GM19043 (cell line): Measurements from ENCODE around the gene VWF.
A peak's percentile ranks its signal among the peaks of the same experiment; 100 is the strongest.
"Not testable (repeated sequence)": the region's sequence is repeated elsewhere in the genome, so short reads cannot be mapped to it uniquely, and the experiment has no call there.

Source experiments
- ATAC-seq: cut with Tn5 transposase; IDR thresholded peaks from one replicate; pipeline ENCODE4 v1.9.1; 2021; ENCODE audit warnings: low read depth; ENCODE audit not compliant: unreplicated experiment

Gene VWF

GRCh38 chr12:6124411-6125309 is at the start of gene VWF:
TSS of gene VWF (minus strand) at chr12:6124670. CDS start at chr12:6123196, 1,474 bp downstream.
- ATAC-seq: no peak

DNA sequence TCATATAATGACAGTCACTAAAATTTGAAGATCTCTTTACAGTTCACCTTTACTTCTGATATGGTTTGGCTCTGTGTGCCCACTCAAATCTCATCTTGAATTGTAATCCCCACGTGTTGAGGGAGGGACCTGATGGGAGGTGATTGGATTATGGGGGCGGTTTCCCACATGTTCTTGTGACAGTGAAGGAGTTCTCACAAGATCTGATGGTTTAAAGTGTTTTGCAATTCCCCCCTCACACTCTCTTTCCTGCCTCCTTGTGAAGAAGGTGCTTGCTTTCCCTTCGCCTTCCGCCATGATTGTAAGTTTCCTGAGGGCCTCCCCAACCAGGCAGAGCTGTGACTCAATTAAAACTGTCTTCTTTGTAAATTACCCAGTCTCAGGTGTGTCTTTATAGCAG is 48.4 kb upstream of the VWF start:
- ATAC-seq: no peak

DNA sequence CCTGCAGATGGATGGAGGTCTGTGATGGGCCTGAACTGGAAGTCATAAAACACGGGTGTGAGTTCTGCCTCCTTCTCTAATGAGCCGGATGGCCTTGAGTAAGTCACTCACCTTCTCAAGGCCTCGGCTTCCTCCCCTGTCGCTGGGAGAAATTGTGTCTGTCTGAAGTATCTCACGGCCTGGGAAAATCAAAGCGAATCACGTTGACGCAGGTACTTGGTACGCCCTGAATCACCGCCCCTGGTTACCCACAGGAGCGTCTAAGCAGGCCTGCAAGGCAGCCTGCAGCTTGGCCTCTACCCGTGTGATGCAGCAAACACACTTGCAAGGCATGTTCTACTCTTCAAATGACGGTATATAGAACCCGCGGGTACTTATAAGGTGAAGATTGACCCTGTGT is 47.6 kb upstream of the VWF start:
- ATAC-seq: no peak

DNA sequence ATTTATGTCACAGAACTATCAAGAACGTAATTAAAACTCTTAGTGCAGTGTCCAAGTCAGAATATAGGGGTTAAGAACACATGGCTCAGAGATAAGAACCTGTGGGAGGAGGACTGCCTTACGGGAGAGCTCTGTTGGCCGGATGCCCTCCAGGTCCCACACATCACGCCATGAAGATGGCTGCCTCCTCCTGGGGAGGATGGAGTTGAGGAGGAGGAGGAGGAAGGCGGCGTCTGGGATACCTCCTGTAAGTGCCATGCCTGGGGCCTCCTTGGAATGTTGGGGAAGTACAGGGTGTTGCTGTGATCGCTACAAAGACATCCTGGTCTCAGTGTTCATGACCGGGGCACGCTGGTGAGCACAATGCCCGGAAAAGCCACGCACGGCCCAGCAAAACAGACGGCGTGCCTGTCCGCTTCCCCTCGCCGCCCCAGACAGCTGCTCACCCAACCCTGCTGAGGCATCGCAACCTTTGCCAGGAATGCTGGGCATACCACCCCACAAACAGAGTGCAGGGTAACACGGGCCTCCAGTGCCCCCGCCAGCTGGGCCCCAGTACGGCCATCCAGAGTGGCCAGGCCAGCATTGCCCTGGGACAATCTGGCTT is 47.0 kb upstream of the VWF start:
- ATAC-seq: no peak

GRCh38 chr12:6167327-6168280 is 43.1 kb upstream of the VWF start:
- peak; percentile 79 for ATAC-seq

GRCh38 chr12:6166808-6167207 is 42.3 kb upstream of the VWF start:
- no peak for ATAC-seq

DNA sequence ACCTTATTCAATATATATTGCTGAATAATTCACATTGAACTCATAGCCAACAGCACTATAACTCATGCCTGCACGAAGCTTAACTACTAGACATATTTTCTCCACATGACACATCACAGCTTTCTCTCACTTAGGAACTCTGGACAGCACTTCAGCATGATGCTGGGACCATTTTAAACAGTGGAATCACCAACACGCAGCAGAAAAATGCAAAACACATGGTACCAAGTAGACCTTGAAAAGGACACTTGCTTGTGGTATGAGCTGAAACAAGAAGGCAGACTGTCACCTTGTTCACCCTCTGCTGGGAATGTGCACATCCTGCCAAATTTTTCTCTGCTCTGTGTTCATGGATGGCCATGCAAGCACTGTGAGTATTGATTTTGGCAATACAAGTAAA is 40.9 kb upstream of the VWF start:
- no peak for ATAC-seq

DNA sequence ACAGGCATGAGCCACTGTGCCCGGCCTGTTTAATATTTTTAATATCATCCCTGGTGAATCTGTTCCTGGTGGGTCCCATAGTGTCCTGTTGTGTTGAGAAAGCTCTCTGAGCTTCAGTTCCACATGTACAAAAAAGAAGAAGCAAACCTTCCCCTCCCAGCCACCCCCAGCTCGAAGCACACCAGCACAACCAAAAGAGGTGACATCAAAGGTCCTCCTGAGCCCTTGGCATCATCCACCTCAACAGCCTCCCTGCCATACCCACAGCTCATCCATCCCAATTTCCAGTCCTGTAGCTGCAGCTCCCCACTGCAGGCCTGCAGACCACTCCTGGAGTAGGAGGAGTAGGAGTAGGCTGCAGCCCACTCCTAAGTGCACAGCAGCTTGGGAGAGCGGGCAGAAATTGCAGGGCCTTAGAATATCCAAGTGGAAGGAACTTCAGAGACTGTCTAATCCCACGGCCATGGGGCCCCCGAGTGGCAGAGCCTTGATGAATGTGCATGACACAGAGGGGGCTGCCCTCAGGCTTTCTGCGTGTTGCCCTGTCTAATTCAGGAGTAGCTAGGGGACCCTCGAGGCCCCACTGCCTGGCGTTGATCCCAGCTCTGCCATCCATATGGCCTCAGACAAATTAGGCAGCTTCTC is 39.1 kb upstream of the VWF start:
- no peak for ATAC-seq

DNA sequence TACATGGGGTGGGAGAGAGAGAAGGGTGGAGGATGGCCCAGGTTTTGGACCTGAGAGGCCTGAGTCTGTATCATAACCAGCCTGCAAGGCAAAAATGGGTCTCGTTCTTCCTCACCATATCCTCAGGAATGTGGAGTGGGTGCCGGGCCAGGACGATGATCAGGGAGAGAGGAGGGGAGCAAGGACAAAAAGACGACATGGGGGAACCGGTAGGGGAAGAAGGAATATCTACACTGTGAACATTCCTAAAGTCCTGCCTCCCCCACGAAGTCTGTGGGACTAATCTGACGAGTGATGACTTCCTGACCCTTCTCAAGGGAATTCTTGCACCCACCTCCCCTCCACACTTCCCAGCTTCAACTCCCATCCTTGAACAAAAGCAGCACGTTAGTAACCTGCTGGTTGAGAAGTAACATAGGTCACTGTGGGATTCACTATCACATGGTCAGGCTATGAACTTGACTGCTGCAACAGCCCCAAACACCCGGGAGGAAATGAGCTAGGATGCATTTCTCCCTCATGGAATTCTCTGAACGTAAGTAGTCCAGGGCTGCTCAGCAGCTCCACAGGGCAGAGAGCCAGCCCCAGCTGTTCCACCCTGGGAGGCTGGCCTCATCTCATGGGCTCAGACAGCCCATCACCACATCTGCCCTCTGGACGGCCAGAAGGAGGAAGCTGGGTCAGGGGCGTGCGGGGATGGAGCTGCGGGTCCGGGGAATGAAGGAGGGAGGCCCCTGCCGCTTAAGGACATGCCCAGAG is 36.8 kb upstream of the VWF start:
- ATAC-seq: no peak

DNA sequence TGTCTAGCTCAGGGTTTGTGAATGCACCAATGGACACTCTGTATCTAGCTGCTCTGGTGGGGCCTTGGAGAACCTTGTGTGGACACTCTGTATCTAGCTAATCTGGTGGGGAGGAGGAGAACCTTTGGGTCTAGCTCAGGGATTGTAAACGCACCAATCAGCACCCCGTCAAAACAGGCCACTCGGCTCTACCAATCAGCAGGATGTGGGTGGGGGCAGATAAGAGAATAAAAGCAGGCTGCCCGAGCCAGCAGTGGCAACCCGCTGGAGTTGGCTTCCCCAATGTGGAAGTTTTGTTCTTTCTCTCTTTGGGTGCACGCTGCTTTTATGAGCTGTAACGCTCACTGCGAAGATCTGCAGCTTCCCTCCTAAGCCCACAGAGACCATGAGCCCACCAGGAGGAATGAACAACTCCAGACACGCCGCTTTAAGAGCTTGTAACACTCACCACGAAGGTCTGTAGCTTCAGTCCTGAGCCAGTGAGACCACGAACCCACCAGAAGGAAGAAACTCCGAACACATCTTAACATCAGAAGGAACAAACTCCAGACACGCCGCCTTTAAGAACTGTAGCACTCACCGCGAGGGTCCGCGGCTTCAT is 35.7 kb upstream of the VWF start:
- not testable (repeated sequence) for ATAC-seq

- not testable (repeated sequence) for ATAC-seq
Observed at GRCh38 chr12:6159166-6160011, 34.9 kb upstream of the VWF start.

GRCh38 chr12:6158749-6159148 is 34.3 kb upstream of the VWF start:
- ATAC-seq: no peak

DNA sequence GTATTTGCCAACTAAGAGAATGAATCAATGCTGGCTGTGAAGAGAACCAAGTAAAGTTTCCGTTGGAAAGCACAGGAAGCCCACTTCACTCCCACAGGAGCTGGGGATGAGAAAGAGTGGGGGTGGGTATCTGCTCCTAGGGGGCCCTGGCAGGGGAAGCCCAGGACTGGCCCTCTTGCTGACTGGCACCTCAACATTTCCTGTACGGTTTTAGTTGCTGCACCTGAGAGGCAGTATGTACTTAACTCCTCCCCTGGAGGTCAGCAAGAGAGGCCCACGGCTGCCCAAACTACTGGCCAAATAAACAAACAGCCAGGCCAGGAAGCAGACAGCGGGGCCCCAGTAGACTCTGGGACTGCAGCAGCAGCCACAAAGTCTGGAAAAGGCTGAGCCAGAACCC is 33.8 kb upstream of the VWF start:
- no peak for ATAC-seq

DNA sequence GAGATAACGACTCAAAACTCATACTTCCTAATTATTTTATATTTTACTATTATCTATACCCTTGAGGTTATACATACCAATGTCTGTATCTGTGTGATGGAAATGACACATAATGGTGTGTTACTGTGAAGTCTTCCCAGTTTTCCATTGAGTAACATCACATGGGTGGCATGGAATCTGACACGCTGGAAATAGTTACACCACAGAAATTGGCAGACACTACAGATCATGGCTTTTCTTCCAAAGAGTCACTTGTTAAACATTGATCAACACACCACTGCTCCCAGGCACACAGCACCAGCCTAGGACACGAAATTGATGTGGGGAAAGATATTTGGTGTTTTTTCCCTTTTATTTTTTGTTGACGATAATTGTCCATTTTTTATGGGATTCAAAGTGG is 33.0 kb upstream of the VWF start:
- no peak for ATAC-seq

- no peak for ATAC-seq
Observed at GRCh38 chr12:6154730-6155459, 30.4 kb upstream of the VWF start.

DNA sequence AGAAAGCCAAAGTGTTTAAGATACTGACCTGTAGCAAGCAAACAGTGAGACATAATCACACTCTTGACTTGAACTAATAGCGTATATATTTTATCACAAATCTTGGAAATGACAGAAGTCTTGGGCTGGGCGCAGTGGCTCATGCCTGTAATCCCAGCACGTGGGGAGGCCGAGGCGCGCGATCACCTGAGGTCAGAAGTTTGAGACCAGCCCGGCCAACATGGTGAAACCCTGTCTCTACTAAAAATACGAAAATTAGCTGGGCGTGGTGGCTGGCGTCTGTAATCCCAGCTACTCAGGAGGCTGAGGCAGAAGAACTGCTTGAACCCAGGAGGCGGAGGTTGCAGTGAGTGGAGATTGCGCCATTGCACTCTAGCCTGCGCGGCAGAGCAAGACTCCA is 24.3 kb upstream of the VWF start:
- not testable (repeated sequence) for ATAC-seq

GRCh38 chr12:6148061-6148460 is 23.6 kb upstream of the VWF start:
- no peak for ATAC-seq

GRCh38 chr12:6146951-6147350 is 22.5 kb upstream of the VWF start:
- ATAC-seq: no peak
